ENCODE results near the gene ARMS2. TPM values are rescaled to one million over a fixed set of nuclear protein-coding genes. Genes with fewer than 3 reads are reported as not detected.

ARMS2 gene
- total and polyA plus RNA-seq, 7 donors, result 1.1 TPM; not detected in 6

DNA sequence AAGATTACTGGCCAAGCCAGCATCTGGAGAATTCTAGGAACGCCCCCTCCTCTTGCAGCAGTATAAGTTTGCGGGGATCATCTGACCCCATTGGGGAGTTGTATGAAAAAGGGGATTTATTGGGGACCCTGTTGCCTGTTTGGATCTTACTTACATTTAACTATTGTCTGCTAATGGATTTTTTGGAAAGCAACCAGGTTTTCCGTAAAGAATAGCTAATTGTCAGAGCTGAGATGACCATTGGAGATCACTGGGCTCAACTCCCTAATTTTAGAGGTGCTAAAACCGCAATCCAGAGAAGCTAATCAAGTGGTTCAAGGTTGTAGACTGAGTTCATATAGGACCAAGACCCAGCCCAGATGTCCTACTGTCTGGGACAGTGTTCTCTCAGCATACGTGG lies 45.7 kb downstream of the ARMS2 start:
- Histone ChIP-seq H3K4me1 (peaks cover 0 to 54% (median 52%) of the 10 kb centered on the region in 4 donors), H3K9me3 (no peaks in the 10 kb centered on the region), H3K4me3 (no peak overlapping the region), H3K36me3 (peaks cover 0 to 12% (median 0%) of the 10 kb centered on the region in 4 donors), H3K27me3 (no peaks in the 10 kb centered on the region), H3K27ac (peak overlapping the region; percentile 49 to 85 (median 80))
- TF ChIP-seq POLR2AphosphoS5 (IDR thresholded peaks at IDR 0.05) (no peak), POLR2A (IDR thresholded peaks at IDR 0.05) (no peak), EP300 (IDR thresholded peaks at IDR 0.05) (no peak)
- TF ChIP-seq, protein P1, sequence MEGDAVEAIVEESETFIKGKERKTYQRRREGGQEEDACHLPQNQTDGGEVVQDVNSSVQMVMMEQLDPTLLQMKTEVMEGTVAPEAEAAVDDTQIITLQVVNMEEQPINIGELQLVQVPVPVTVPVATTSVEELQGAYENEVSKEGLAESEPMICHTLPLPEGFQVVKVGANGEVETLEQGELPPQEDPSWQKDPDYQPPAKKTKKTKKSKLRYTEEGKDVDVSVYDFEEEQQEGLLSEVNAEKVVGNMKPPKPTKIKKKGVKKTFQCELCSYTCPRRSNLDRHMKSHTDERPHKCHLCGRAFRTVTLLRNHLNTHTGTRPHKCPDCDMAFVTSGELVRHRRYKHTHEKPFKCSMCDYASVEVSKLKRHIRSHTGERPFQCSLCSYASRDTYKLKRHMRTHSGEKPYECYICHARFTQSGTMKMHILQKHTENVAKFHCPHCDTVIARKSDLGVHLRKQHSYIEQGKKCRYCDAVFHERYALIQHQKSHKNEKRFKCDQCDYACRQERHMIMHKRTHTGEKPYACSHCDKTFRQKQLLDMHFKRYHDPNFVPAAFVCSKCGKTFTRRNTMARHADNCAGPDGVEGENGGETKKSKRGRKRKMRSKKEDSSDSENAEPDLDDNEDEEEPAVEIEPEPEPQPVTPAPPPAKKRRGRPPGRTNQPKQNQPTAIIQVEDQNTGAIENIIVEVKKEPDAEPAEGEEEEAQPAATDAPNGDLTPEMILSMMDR (IDR thresholded peaks at IDR 0.05), result no peak
- intact Hi-C loops (cut with DNase I), result no loop called here
- DNase-seq, result no peak
- WGBS, 2 donors, result 71 to 73% methylated on average over 5 of the region's 5 CpGs

DNA sequence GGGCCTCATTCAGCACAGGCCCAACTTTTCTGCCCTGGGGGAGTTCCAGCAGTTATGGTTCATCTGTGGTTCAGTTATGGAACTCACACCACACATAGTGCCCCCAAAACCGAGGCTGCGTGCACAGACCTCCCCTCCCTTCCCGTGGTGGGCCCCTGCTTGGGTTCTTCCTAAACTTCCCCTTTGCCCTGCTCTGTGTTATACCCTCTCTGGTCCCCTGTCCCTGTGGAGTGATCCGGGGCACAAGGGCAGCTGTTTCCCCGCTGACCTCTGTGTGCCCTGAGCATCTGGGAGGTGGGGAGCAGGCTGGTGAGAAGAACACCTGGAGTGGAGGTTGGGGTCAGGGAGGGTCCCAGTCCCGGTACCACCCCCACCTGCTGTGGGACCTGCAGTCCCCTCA lies 46.3 kb downstream of the ARMS2 start:
- Histone ChIP-seq H3K4me1 (peaks cover 0 to 54% (median 49%) of the 10 kb centered on the region in 4 donors), H3K27ac (peak overlapping the region in 3 of 4 donors; percentile 79 to 85 (median 80)), H3K27me3 (no peaks in the 10 kb centered on the region), H3K9me3 (no peaks in the 10 kb centered on the region), H3K4me3 (no peak overlapping the region), H3K36me3 (peaks cover 0 to 12% (median 0%) of the 10 kb centered on the region in 4 donors)
- TF ChIP-seq POLR2AphosphoS5 (IDR thresholded peaks at IDR 0.05), result no peak
- no peak for TF ChIP-seq POLR2A (IDR thresholded peaks at IDR 0.05)
- TF ChIP-seq, protein P1 (IDR thresholded peaks at IDR 0.05), result no peak
- TF ChIP-seq EP300 (IDR thresholded peaks at IDR 0.05), result no peak
- intact Hi-C loops (cut with DNase I), result no loop called here
- 88 to 94% methylated on average over 6 of the region's 6 CpGs for WGBS, 2 donors
- no peak for DNase-seq

DNA sequence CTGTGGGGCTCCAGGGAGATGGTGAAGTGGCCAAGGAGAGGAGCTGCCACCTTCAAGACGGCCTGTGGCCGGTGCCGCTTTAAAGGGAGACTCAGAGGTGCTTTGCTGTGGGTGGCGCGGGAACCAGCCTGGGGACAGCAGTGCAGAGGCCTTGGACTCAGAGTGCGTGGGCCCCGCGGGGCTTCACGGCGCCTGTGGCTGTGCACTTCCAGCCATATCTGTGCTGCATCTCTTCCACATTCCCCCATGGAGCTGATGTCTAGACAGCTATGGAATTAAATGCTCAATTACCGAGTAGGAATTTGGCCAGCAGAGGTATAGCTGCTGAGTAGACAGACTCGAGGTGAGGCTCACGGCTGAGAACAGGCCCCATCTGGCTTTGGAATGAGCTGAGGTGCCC lies 48.6 kb downstream of the ARMS2 start:
- no peaks in the 10 kb centered on the region for H3K27me3 ChIP-seq
- H3K4me3 ChIP-seq, result no peak overlapping the region
- no peaks in the 10 kb centered on the region for H3K9me3 ChIP-seq
- peaks cover under 1 to 26% (median 3%) of the 10 kb centered on the region in 4 donors for H3K36me3 ChIP-seq
- TF ChIP-seq POLR2A (IDR thresholded peaks at IDR 0.05) (no peak), EP300 (IDR thresholded peaks at IDR 0.05) (no peak), POLR2AphosphoS5 (IDR thresholded peaks at IDR 0.05) (no peak)
- TF ChIP-seq, protein P1 (IDR thresholded peaks at IDR 0.05), result no peak
- H3K27ac ChIP-seq, result peak overlapping the region in 2 of 4 donors; percentile 81 to 85
- WGBS, 2 donors, result 94 to 95% methylated on average over 13 of the region's 13 CpGs
- DNase-seq, result no peak
- intact Hi-C loops (cut with DNase I), result loop anchor here (2.0 kb wide), 1 partner anchor 40 kb away; no protein-coding TSS in a partner anchor
- H3K4me1 ChIP-seq, result peaks cover 0 to 51% (median 47%) of the 10 kb centered on the region in 4 donors

DNA sequence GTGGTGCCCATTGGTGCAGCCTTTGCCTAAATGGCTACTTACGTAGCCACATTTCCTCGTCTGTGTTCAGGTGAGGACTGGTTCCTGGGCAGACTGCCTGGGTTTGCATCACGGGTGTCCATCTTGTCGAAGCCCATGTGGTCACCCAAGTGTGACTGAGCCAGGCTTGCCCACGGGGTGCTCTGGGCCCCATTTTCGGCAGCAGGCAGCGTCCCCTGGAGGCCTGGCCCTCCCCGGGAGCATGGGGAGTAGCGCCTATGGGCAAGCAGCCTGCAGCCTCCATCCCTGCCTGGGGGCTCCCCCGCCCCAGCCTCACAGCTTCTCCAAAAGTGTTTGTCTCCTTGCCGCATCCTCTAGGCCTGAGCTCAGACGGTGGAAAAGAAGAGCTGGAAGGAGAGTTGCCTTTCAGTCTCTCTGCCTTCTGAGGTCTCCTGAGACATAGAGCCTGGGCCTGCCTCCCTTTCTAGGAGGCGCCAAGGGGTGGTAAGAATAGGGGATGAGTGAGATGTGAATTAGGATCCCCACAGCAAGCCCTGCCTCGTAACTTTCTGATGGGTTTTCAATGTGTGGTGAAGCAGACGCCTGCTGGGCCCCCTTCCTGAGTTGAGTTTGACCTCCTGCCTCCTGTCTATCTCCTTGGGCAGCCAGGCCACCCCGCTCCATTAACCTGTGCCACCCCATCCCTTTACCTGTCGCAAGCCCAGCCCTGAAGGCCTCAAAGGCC lies 49.6 kb downstream of the ARMS2 start:
- H3K4me1 ChIP-seq, result peaks cover 0 to 41% (median 36%) of the 10 kb centered on the region in 4 donors
- H3K27me3 ChIP-seq, result no peaks in the 10 kb centered on the region
- peak overlapping the region; percentile 27 to 85 (median 74) for H3K27ac ChIP-seq
- H3K9me3 ChIP-seq, result no peaks in the 10 kb centered on the region
- 82 to 90% methylated on average over 17 of the region's 17 CpGs for WGBS, 2 donors
- H3K36me3 ChIP-seq, result peaks cover 11 to 37% (median 12%) of the 10 kb centered on the region in 4 donors
- TF ChIP-seq POLR2AphosphoS5 (IDR thresholded peaks at IDR 0.05), result no peak
- TF ChIP-seq POLR2A (IDR thresholded peaks at IDR 0.05), result no peak
- no peak for TF ChIP-seq EP300 (IDR thresholded peaks at IDR 0.05)
- TF ChIP-seq, protein P1 (IDR thresholded peaks at IDR 0.05), result no peak
- intact Hi-C loops (cut with DNase I), result loop anchor here (2.0 kb wide), 1 partner anchor 41 kb away; no protein-coding TSS in a partner anchor
- no peak overlapping the region for H3K4me3 ChIP-seq
- no peak for DNase-seq
